HEK293 (cell line): ENCODE data around the gene NCBP1.

Experiments
- CTCF ChIP-seq: fragments of 450-650 bp; formaldehyde crosslinking; IDR thresholded peaks from 2 replicates; pipeline ENCODE4 v1.5.1; 2016; ENCODE audit warnings: missing biosample characterization, missing genetic modification characterization
- ZBTB10 ChIP-seq: fragments of 450-650 bp; formaldehyde crosslinking; IDR thresholded peaks from 2 replicates; pipeline ENCODE4 v1.5.1; 2016; ENCODE audit warnings: missing biosample characterization, missing genetic modification characterization
- ZBTB21 ChIP-seq: fragments of 450-650 bp; formaldehyde crosslinking; IDR thresholded peaks from 2 replicates; pipeline ENCODE4 v1.5.1; 2017; ENCODE audit warnings: missing biosample characterization, missing genetic modification characterization
- ZEB2 ChIP-seq: fragments of 450-650 bp; formaldehyde crosslinking; IDR thresholded peaks from 2 replicates; pipeline ENCODE4 v1.5.1; 2016; ENCODE audit warnings: missing biosample characterization, missing genetic modification characterization
- ZFP69B ChIP-seq: fragments of 450-650 bp; formaldehyde crosslinking; IDR thresholded peaks from 2 replicates; pipeline ENCODE4 v1.5.1; 2016; ENCODE audit warnings: missing biosample characterization, missing genetic modification characterization
- ZNF174 ChIP-seq: fragments of 450-650 bp; formaldehyde crosslinking; IDR thresholded peaks from 2 replicates; pipeline ENCODE4 v1.5.0; 2017; ENCODE audit warnings: missing biosample characterization, mild to moderate bottlenecking, missing genetic modification characterization
- ZNF600 ChIP-seq: fragments of 450-650 bp; formaldehyde crosslinking; IDR thresholded peaks from 2 replicates; pipeline ENCODE4 v1.5.1; 2016; ENCODE audit warnings: missing biosample characterization, missing genetic modification characterization
- ZNF768 ChIP-seq: fragments of 450-650 bp; formaldehyde crosslinking; IDR thresholded peaks from 2 replicates; pipeline ENCODE4 v1.5.1; 2018; ENCODE audit warnings: missing biosample characterization, mild to moderate bottlenecking, missing genetic modification characterization
- ZNF777 ChIP-seq: fragments of 450-650 bp; formaldehyde crosslinking; IDR thresholded peaks from 2 replicates; pipeline ENCODE4 v1.5.1; 2017; ENCODE audit warnings: missing biosample characterization, missing genetic modification characterization, borderline replicate concordance
- ZSCAN30 ChIP-seq: fragments of 450-650 bp; IDR thresholded peaks from 2 replicates; pipeline ENCODE4 v1.5.1; 2018; ENCODE audit warnings: missing biosample characterization, mild to moderate bottlenecking, missing genetic modification characterization, moderate library complexity
- ZXDB ChIP-seq: fragments of 450-650 bp; formaldehyde crosslinking; IDR thresholded peaks from 2 replicates; pipeline ENCODE4 v1.5.1; 2016; ENCODE audit warnings: missing biosample characterization, missing genetic modification characterization
- TF ChIP-seq, protein P1 (sequence below): fragments of 450-650 bp; formaldehyde crosslinking; IDR thresholded peaks from 2 replicates; pipeline ENCODE4 v1.5.1; 2017; ENCODE audit warnings: missing biosample characterization, missing genetic modification characterization

DNA sequence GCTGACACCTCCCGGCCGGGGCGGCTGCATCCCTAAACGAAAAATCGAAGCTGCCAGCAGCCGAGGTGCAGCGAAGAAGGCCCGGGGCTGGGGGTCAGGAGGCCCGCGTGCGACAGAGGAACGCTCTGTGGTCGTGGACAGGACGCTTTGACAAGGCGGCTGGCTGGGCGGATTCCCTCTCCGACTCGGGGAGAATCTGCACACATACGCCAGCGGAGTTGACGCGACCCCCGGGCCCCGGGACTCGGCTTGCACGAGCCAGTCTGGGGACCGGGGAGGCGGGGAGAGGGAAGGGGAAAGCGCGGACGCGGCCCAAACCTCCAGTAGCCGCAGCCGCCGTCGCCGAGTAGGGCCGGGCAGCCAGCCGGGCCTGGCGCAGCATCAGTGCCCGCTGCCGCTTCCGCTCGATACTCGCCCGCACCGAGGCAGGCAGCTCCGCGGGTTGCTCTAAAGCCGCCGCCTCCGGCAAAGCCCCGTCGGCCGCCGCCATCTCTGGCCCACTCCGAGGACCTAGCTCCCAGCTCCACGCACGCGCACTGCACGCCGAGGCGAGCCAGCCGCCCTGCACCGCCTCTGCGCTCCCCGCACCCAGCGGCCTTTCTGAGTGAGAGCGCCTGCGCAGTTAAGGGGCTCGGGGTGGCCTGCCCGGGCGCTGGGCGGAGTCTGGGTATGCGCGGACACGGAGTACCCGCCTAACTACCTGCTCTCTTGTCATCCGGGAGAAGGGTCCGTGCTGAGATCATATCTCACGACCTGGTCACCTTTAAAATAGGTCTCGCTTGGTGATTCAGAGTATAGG is 63.4 kb downstream of the NCBP1 start, which contains the start of gene XPA:
- TF ChIP-seq ZSCAN30 (tag by site-specific recombination) (peak; percentile 32), ZNF768 (tag by site-specific recombination) (no peak), ZNF777 (peak; percentile 56; the same call in 1 of the 2 replicates), ZXDB (tag by site-specific recombination) (peak; percentile 42; the same call in 1 of the 2 replicates), CTCF (tag by site-specific recombination) (no peak), ZEB2 (tag by site-specific recombination) (no peak), ZBTB10 (tag by site-specific recombination) (no peak), ZBTB21 (tag by site-specific recombination) (no peak), ZNF174 (no peak), ZFP69B (no peak), ZNF600 (tag by site-specific recombination) (no peak; the same call in 1 of the 2 replicates)
- TF ChIP-seq, protein P1, sequence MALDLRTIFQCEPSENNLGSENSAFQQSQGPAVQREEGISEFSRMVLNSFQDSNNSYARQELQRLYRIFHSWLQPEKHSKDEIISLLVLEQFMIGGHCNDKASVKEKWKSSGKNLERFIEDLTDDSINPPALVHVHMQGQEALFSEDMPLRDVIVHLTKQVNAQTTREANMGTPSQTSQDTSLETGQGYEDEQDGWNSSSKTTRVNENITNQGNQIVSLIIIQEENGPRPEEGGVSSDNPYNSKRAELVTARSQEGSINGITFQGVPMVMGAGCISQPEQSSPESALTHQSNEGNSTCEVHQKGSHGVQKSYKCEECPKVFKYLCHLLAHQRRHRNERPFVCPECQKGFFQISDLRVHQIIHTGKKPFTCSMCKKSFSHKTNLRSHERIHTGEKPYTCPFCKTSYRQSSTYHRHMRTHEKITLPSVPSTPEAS (tag by site-specific recombination), result no peak
